Measurements from ENCODE around the gene NOPCHAP1.
"Not testable (repeated sequence)": the region's sequence is repeated elsewhere in the genome, so short reads cannot be mapped to it uniquely, and the experiment has no call there.

Gene NOPCHAP1

GRCh38 chr12:104986022-104986941 is at the start of gene NOPCHAP1:
TSS of gene NOPCHAP1 (plus strand) at chr12:104986316. CDS start at chr12:104986353, 37 bp downstream.
- Histone ChIP-seq H3K9me3 (ENCODE audit: low read length) (no peaks in the 10 kb centered on the region), H3K27me3 (ENCODE audit: control insufficient read depth in 1 of 2, insufficient read depth in 2 of 2, low read length in 2 of 2) (no peaks in the 10 kb centered on the region), H3K4me3 (ENCODE audit: low read depth in 1 of 2, low read length in 2 of 2) (peak within 1 kb of the TSS; percentile 77 to 84), H3K4me1 (ENCODE audit: insufficient read depth, low read length) (peaks cover 15% of the 10 kb centered on the region), H3K36me3 (ENCODE audit: insufficient read depth, low read length) (no peaks in the 10 kb centered on the region), H3K9ac (ENCODE audit: low read length) (peak within 1 kb of the TSS; percentile 37), H3K27ac (ENCODE audit: low read depth, low read length) (peak within 1 kb of the TSS; percentile 95)

GRCh38 chr12:104938371-104938770 is 47.7 kb upstream of the NOPCHAP1 start:
- H3K27ac ChIP-seq (ENCODE audit: low read depth, low read length) = no peak overlapping the region

GRCh38 chr12:104939089-104939488 is 47.0 kb upstream of the NOPCHAP1 start:
- H3K9me3 ChIP-seq (ENCODE audit: low read length) = no peaks in the 10 kb centered on the region
- H3K4me3 ChIP-seq (ENCODE audit: low read depth in 1 of 2, low read length in 2 of 2) = no peak overlapping the region
- no peak overlapping the region for H3K9ac ChIP-seq (ENCODE audit: low read length)
- no peak overlapping the region for H3K27ac ChIP-seq (ENCODE audit: low read depth, low read length)
- H3K27me3 ChIP-seq (ENCODE audit: control insufficient read depth in 1 of 2, insufficient read depth in 2 of 2, low read length in 2 of 2) = no peaks in the 10 kb centered on the region
- H3K4me1 ChIP-seq (ENCODE audit: insufficient read depth, low read length) = no peaks in the 10 kb centered on the region
- no peaks in the 10 kb centered on the region for H3K36me3 ChIP-seq (ENCODE audit: insufficient read depth, low read length)

More at GRCh38 chr12:104938371-104938770, 47.7 kb upstream of the NOPCHAP1 start:
- Histone ChIP-seq H3K4me3 (ENCODE audit: low read depth in 1 of 2, low read length in 2 of 2) (no peak overlapping the region), H3K9ac (ENCODE audit: low read length) (no peak overlapping the region), H3K27me3 (ENCODE audit: control insufficient read depth in 1 of 2, insufficient read depth in 2 of 2, low read length in 2 of 2) (no peaks in the 10 kb centered on the region), H3K4me1 (ENCODE audit: insufficient read depth, low read length) (no peaks in the 10 kb centered on the region), H3K36me3 (ENCODE audit: insufficient read depth, low read length) (no peaks in the 10 kb centered on the region), H3K9me3 (ENCODE audit: low read length) (no peaks in the 10 kb centered on the region)

GRCh38 chr12:104941454-104941853 is 44.7 kb upstream of the NOPCHAP1 start:
- Histone ChIP-seq H3K36me3 (ENCODE audit: insufficient read depth, low read length) (no peaks in the 10 kb centered on the region), H3K9me3 (ENCODE audit: low read length) (no peaks in the 10 kb centered on the region), H3K4me3 (ENCODE audit: low read depth in 1 of 2, low read length in 2 of 2) (no peak overlapping the region), H3K27me3 (ENCODE audit: control insufficient read depth in 1 of 2, insufficient read depth in 2 of 2, low read length in 2 of 2) (no peaks in the 10 kb centered on the region), H3K9ac (ENCODE audit: low read length) (no peak overlapping the region), H3K27ac (ENCODE audit: low read depth, low read length) (no peak overlapping the region), H3K4me1 (ENCODE audit: insufficient read depth, low read length) (no peaks in the 10 kb centered on the region)

- H3K9me3 ChIP-seq (ENCODE audit: low read length) = no peaks in the 10 kb centered on the region
- H3K4me3 ChIP-seq (ENCODE audit: low read depth in 1 of 2, low read length in 2 of 2) = no peak overlapping the region
- no peak overlapping the region for H3K27ac ChIP-seq (ENCODE audit: low read depth, low read length)
- no peaks in the 10 kb centered on the region for H3K27me3 ChIP-seq (ENCODE audit: control insufficient read depth in 1 of 2, insufficient read depth in 2 of 2, low read length in 2 of 2)
- H3K9ac ChIP-seq (ENCODE audit: low read length) = no peak overlapping the region
- no peaks in the 10 kb centered on the region for H3K4me1 ChIP-seq (ENCODE audit: insufficient read depth, low read length)
- no peaks in the 10 kb centered on the region for H3K36me3 ChIP-seq (ENCODE audit: insufficient read depth, low read length)
Measured at GRCh38 chr12:104942075-104942474, 44.0 kb upstream of the NOPCHAP1 start.

GRCh38 chr12:104943401-104943800 is 42.7 kb upstream of the NOPCHAP1 start:
- not testable (repeated sequence) for H3K9me3 ChIP-seq (ENCODE audit: low read length); H3K4me1 ChIP-seq (ENCODE audit: insufficient read depth, low read length); H3K9ac ChIP-seq (ENCODE audit: low read length); H3K4me3 ChIP-seq (ENCODE audit: low read depth in 1 of 2, low read length in 2 of 2); H3K27me3 ChIP-seq (ENCODE audit: control insufficient read depth in 1 of 2, insufficient read depth in 2 of 2, low read length in 2 of 2); H3K27ac ChIP-seq (ENCODE audit: low read depth, low read length); H3K36me3 ChIP-seq (ENCODE audit: insufficient read depth, low read length)

GRCh38 chr12:104944252-104944651 is 41.9 kb upstream of the NOPCHAP1 start:
- Histone ChIP-seq H3K4me1 (ENCODE audit: insufficient read depth, low read length) (no peaks in the 10 kb centered on the region), H3K27me3 (ENCODE audit: control insufficient read depth in 1 of 2, insufficient read depth in 2 of 2, low read length in 2 of 2) (no peaks in the 10 kb centered on the region), H3K4me3 (ENCODE audit: low read depth in 1 of 2, low read length in 2 of 2) (no peak overlapping the region), H3K9me3 (ENCODE audit: low read length) (no peaks in the 10 kb centered on the region), H3K9ac (ENCODE audit: low read length) (no peak overlapping the region), H3K36me3 (ENCODE audit: insufficient read depth, low read length) (no peaks in the 10 kb centered on the region), H3K27ac (ENCODE audit: low read depth, low read length) (no peak overlapping the region)

- not testable (repeated sequence) for H3K9me3 ChIP-seq (ENCODE audit: low read length); H3K27me3 ChIP-seq (ENCODE audit: control insufficient read depth in 1 of 2, insufficient read depth in 2 of 2, low read length in 2 of 2); H3K4me1 ChIP-seq (ENCODE audit: insufficient read depth, low read length); H3K27ac ChIP-seq (ENCODE audit: low read depth, low read length); H3K9ac ChIP-seq (ENCODE audit: low read length); H3K36me3 ChIP-seq (ENCODE audit: insufficient read depth, low read length); H3K4me3 ChIP-seq (ENCODE audit: low read depth in 1 of 2, low read length in 2 of 2)
Measured at GRCh38 chr12:104948716-104949115, 37.4 kb upstream of the NOPCHAP1 start.

- H3K9ac ChIP-seq (ENCODE audit: low read length) = no peak overlapping the region
- H3K36me3 ChIP-seq (ENCODE audit: insufficient read depth, low read length) = no peaks in the 10 kb centered on the region
- no peak overlapping the region for H3K27ac ChIP-seq (ENCODE audit: low read depth, low read length)
- H3K9me3 ChIP-seq (ENCODE audit: low read length) = no peaks in the 10 kb centered on the region
- H3K4me3 ChIP-seq (ENCODE audit: low read depth in 1 of 2, low read length in 2 of 2) = no peak overlapping the region
- no peaks in the 10 kb centered on the region for H3K27me3 ChIP-seq (ENCODE audit: control insufficient read depth in 1 of 2, insufficient read depth in 2 of 2, low read length in 2 of 2)
- H3K4me1 ChIP-seq (ENCODE audit: insufficient read depth, low read length) = peaks cover 2% of the 10 kb centered on the region
Measured at GRCh38 chr12:104951759-104952509, 34.2 kb upstream of the NOPCHAP1 start.

GRCh38 chr12:104952816-104953215 is 33.3 kb upstream of the NOPCHAP1 start:
- Histone ChIP-seq H3K4me3 (ENCODE audit: low read depth in 1 of 2, low read length in 2 of 2) (no peak overlapping the region), H3K27me3 (ENCODE audit: control insufficient read depth in 1 of 2, insufficient read depth in 2 of 2, low read length in 2 of 2) (no peaks in the 10 kb centered on the region), H3K9ac (ENCODE audit: low read length) (no peak overlapping the region), H3K36me3 (ENCODE audit: insufficient read depth, low read length) (no peaks in the 10 kb centered on the region), H3K27ac (ENCODE audit: low read depth, low read length) (no peak overlapping the region), H3K4me1 (ENCODE audit: insufficient read depth, low read length) (peaks cover 7% of the 10 kb centered on the region), H3K9me3 (ENCODE audit: low read length) (no peaks in the 10 kb centered on the region)

- H3K4me1 ChIP-seq (ENCODE audit: insufficient read depth, low read length) = peaks cover 7% of the 10 kb centered on the region
- H3K4me3 ChIP-seq (ENCODE audit: low read depth in 1 of 2, low read length in 2 of 2) = no peak overlapping the region
- H3K36me3 ChIP-seq (ENCODE audit: insufficient read depth, low read length) = no peaks in the 10 kb centered on the region
- no peak overlapping the region for H3K9ac ChIP-seq (ENCODE audit: low read length)
- no peaks in the 10 kb centered on the region for H3K27me3 ChIP-seq (ENCODE audit: control insufficient read depth in 1 of 2, insufficient read depth in 2 of 2, low read length in 2 of 2)
- no peak overlapping the region for H3K27ac ChIP-seq (ENCODE audit: low read depth, low read length)
- no peaks in the 10 kb centered on the region for H3K9me3 ChIP-seq (ENCODE audit: low read length)
Measured at GRCh38 chr12:104953323-104953722, 32.8 kb upstream of the NOPCHAP1 start.

Data from muscle layer of colon (tissue), 2 donors.